Mucosa of gallbladder (tissue), 1 donor: ENCODE measurements around the gene SLC6A11. TPM values are rescaled to one million over a fixed set of nuclear protein-coding genes. Genes with fewer than 3 reads are reported as not detected.

Experiments used
- DNase-seq: peaks from one replicate; pipeline ENCODE4 v3.0.0-alpha.2; 2020; ENCODE audit warnings: low spot score
- total RNA-seq: library from RNA; stranded (reverse); gene quantifications from one replicate; pipeline ENCODE4 v1.2.1, GENCODE V29; 2021
- donor health status: DM: no; HTN: no; CAD: no.

SLC6A11 gene
- total RNA-seq, 1 donor from 2014 or later = 0.12 TPM

GRCh38 chr3:10951295-10951926 is 135.4 kb downstream of the SLC6A11 start:
- DNase-seq = no peak

- no peak for DNase-seq
Measured at GRCh38 chr3:10952525-10952924, 136.5 kb downstream of the SLC6A11 start.

- no peak for DNase-seq
Measured at GRCh38 chr3:10954740-10955139, 138.7 kb downstream of the SLC6A11 start.

GRCh38 chr3:10955711-10956453 is 139.9 kb downstream of the SLC6A11 start:
- DNase-seq = no peak

GRCh38 chr3:10956531-10956930 is 140.5 kb downstream of the SLC6A11 start:
- DNase-seq = no peak

- DNase-seq = no peak
Measured at GRCh38 chr3:10956986-10957385, 141.0 kb downstream of the SLC6A11 start.

GRCh38 chr3:10957976-10958749 is 142.1 kb downstream of the SLC6A11 start:
- DNase-seq = peak; percentile 13

- no peak for DNase-seq
Measured at GRCh38 chr3:10960255-10960654, 144.2 kb downstream of the SLC6A11 start.

- no peak for DNase-seq
Measured at GRCh38 chr3:10961921-10962320, 145.9 kb downstream of the SLC6A11 start.

- DNase-seq = no peak
Measured at GRCh38 chr3:10962481-10963036, 146.5 kb downstream of the SLC6A11 start.

GRCh38 chr3:10964537-10965167 is 148.6 kb downstream of the SLC6A11 start:
- no peak for DNase-seq

GRCh38 chr3:10968401-10968800 is 152.4 kb downstream of the SLC6A11 start:
- no peak for DNase-seq

GRCh38 chr3:10970306-10970960 is 154.4 kb downstream of the SLC6A11 start:
- DNase-seq = no peak

GRCh38 chr3:10972072-10972782 is 156.2 kb downstream of the SLC6A11 start:
- DNase-seq = no peak

- DNase-seq = no peak
Measured at GRCh38 chr3:10973046-10973595, 157.1 kb downstream of the SLC6A11 start.

- no peak for DNase-seq
Measured at GRCh38 chr3:10974131-10974530, 158.1 kb downstream of the SLC6A11 start.

GRCh38 chr3:10974746-10975375 is 158.8 kb downstream of the SLC6A11 start:
- no peak for DNase-seq

GRCh38 chr3:10975695-10976234 is 159.7 kb downstream of the SLC6A11 start:
- no peak for DNase-seq

GRCh38 chr3:10976770-10977169 is 160.7 kb downstream of the SLC6A11 start:
- no peak for DNase-seq
